ENCODE measurements around the gene CLC.

DNA sequence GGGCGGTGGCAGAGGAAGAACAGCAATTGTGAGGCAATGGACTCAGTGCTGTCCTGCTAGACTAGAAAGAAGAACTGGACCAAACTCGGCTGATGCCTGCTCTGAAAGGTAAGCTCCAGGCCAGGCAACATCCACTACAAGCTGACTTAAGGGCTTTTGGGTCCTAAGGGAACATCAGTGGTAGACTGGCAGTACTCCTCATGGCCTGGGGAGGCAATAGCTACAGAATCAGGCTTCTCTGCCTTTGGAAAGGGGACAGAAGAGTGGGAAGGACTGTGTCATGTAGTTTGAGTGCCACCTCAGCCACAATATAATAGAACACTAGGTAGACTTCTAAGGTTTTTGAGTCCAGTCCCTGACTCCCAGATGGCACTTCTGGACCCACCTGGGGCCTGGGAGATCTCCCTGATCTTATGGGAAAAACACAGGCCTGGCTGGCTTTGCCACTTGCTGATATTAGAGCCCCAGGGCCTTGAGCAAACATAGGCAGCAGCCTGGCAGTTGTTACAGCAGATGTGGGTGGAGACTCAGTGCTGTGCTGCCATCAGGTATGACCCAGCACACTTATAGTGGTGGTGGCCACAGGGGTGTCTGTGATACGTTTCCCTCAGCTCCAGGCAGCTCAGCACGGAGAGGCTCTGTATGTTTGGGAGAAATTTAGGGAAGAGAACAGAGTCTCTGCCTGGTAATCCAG is 9.2 kb upstream of the CLC start:
- TF ChIP-seq POLR2AphosphoS5 (IDR thresholded peaks at IDR 0.05; ENCODE audit: low read depth, low read length) (no peak), EZH2 (IDR thresholded peaks at IDR 0.05; ENCODE audit: low read depth, low read length, severe bottlenecking) (no peak), POLR2A (IDR thresholded peaks at IDR 0.05; ENCODE audit: control extremely low read depth in 1 of 2, low read depth in 2 of 2, low read length in 2 of 2) (no peak), GABPA (IDR thresholded peaks at IDR 0.05; ENCODE audit: borderline replicate concordance, insufficient read depth, low read length) (no peak), BRCA1 (IDR thresholded peaks at IDR 0.05; ENCODE audit: low read depth, low read length) (no peak), YY1 (IDR thresholded peaks at IDR 0.05; ENCODE audit: low read depth, low read length) (no peak), SP1 (IDR thresholded peaks at IDR 0.05; ENCODE audit: low read depth, low read length) (no peak)
- TF ChIP-seq, protein P1, sequence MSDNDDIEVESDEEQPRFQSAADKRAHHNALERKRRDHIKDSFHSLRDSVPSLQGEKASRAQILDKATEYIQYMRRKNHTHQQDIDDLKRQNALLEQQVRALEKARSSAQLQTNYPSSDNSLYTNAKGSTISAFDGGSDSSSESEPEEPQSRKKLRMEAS (IDR thresholded peaks at IDR 0.05), result no peak
- TF ChIP-seq, protein P2, sequence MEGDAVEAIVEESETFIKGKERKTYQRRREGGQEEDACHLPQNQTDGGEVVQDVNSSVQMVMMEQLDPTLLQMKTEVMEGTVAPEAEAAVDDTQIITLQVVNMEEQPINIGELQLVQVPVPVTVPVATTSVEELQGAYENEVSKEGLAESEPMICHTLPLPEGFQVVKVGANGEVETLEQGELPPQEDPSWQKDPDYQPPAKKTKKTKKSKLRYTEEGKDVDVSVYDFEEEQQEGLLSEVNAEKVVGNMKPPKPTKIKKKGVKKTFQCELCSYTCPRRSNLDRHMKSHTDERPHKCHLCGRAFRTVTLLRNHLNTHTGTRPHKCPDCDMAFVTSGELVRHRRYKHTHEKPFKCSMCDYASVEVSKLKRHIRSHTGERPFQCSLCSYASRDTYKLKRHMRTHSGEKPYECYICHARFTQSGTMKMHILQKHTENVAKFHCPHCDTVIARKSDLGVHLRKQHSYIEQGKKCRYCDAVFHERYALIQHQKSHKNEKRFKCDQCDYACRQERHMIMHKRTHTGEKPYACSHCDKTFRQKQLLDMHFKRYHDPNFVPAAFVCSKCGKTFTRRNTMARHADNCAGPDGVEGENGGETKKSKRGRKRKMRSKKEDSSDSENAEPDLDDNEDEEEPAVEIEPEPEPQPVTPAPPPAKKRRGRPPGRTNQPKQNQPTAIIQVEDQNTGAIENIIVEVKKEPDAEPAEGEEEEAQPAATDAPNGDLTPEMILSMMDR (IDR thresholded peaks at IDR 0.05; ENCODE audit: control extremely low read depth in 1 of 3, insufficient read depth in 1 of 3, low read depth in 1 of 3, low read length in 3 of 3), result peak; percentile 12 to 57 (median 23); a peak in 3 of 4 replicates
